Lower lobe of right lung (tissue), 2 donors: Measurements from ENCODE around the gene MYO10. TPM values are rescaled to one million over a fixed set of nuclear protein-coding genes. Genes with fewer than 3 reads are reported as not detected.
A peak's percentile ranks its signal among the peaks of the same experiment; 100 is the strongest.

Source experiments
- ATAC-seq, 2 donors: fragments of 200-7000 bp; cut with Tn5 transposase; one replicate each; pipeline ENCODE4 v1.9.1; 2020 to 2022; ENCODE audit warnings: mild to moderate bottlenecking in 2 of 2, moderate library complexity in 2 of 2
- DNase-seq: peaks from one replicate; pipeline ENCODE4 v3.0.0-alpha.2; 2020
- H3K27ac ChIP-seq: fragments of 200-600 bp; one replicate; pipeline ENCODE4 v1.8.0; 2022
- H3K27me3 ChIP-seq: fragments of 200-600 bp; one replicate; pipeline ENCODE4 v1.8.0; 2022; ENCODE audit warnings: low read depth
- H3K36me3 ChIP-seq: fragments of 200-600 bp; one replicate; pipeline ENCODE4 v1.8.0; 2022; ENCODE audit warnings: mild to moderate bottlenecking
- H3K4me1 ChIP-seq: fragments of 200-600 bp; one replicate; pipeline ENCODE4 v1.8.0; 2022
- H3K4me3 ChIP-seq: fragments of 200-600 bp; one replicate; pipeline ENCODE4 v1.8.0; 2022; ENCODE audit warnings: mild to moderate bottlenecking
- H3K9me3 ChIP-seq: fragments of 200-600 bp; one replicate; pipeline ENCODE4 v1.8.0; 2022
- CTCF ChIP-seq: fragments of 200-600 bp; IDR thresholded peaks from one replicate; pipeline ENCODE4 v1.8.0; 2022; ENCODE audit warnings: antibody characterized with exemption, mild to moderate bottlenecking
- intact Hi-C: fragments of 100-400 bp; cut with DNase I; formaldehyde crosslinking; loops from one replicate; pipeline ENCODE4 v1.11.0; 2022
- total RNA-seq: library from RNA; stranded (reverse); fragmentation: NEBNext Ultra II Directional; extraction: Animal tissue kit (Norgen Biotek cat#: 25700); gene quantifications from one replicate; pipeline ENCODE4 v1.2.1, GENCODE V29; 2021
- donor health status: DM: no; HTN: yes; CAD: no; lungs with severe emphysema.

Gene MYO10
- total RNA-seq, 1 donor from 2014 or later: 51.5 TPM

- intact Hi-C loops: no loop called here
- ATAC-seq (no peak), DNase-seq (no peak)
- Histone ChIP-seq H3K9me3 (no peaks in the 10 kb centered on the region), H3K36me3 (no peaks in the 10 kb centered on the region), H3K27ac (no peak overlapping the region), H3K27me3 (no peaks in the 10 kb centered on the region), H3K4me1 (peaks cover 16% of the 10 kb centered on the region), H3K4me3 (no peak overlapping the region)
- no peak for TF ChIP-seq CTCF
Measured at GRCh38 chr5:16619136-16619535, 317.0 kb downstream of the MYO10 start.

GRCh38 chr5:16618138-16618897 lies 317.8 kb downstream of the MYO10 start:
- H3K27ac ChIP-seq: no peak overlapping the region
- no peaks in the 10 kb centered on the region for H3K27me3 ChIP-seq
- intact Hi-C loops: no loop called here
- no peak for TF ChIP-seq CTCF
- H3K36me3 ChIP-seq: no peaks in the 10 kb centered on the region
- no peaks in the 10 kb centered on the region for H3K9me3 ChIP-seq
- DNase-seq: no peak
- peaks cover 16% of the 10 kb centered on the region for H3K4me1 ChIP-seq
- ATAC-seq: no peak
- no peak overlapping the region for H3K4me3 ChIP-seq

- H3K4me1 ChIP-seq: peaks cover 16% of the 10 kb centered on the region
- peak overlapping the region; percentile 53 for H3K27ac ChIP-seq
- no peaks in the 10 kb centered on the region for H3K36me3 ChIP-seq
- peak overlapping the region; percentile 71 for H3K4me3 ChIP-seq
- no peaks in the 10 kb centered on the region for H3K27me3 ChIP-seq
- DNase-seq (no peak), ATAC-seq (peak in 1 of 2 donors; percentile 7)
- TF ChIP-seq CTCF: no peak
- no peaks in the 10 kb centered on the region for H3K9me3 ChIP-seq
- intact Hi-C loops: no loop called here
Measured at GRCh38 chr5:16617274-16617968, 318.7 kb downstream of the MYO10 start.

GRCh38 chr5:16616536-16617273 lies 319.4 kb downstream of the MYO10 start, which contains the start of gene RETREG1:
TSS of gene RETREG1 (minus strand) at chr5:16616997. CDS start at chr5:16616971, 26 bp downstream.
- H3K27ac ChIP-seq: peak within 1 kb of the TSS; percentile 53
- no peak for TF ChIP-seq CTCF
- peaks cover 16% of the 10 kb centered on the region for H3K4me1 ChIP-seq
- no peaks in the 10 kb centered on the region for H3K9me3 ChIP-seq
- no peaks in the 10 kb centered on the region for H3K27me3 ChIP-seq
- ATAC-seq (peak; percentile 94), DNase-seq (peak; percentile 82)
- peak within 1 kb of the TSS; percentile 71 for H3K4me3 ChIP-seq
- H3K36me3 ChIP-seq: no peaks in the 10 kb centered on the region
- intact Hi-C loops: no loop called here

- TF ChIP-seq CTCF: no peak
- peak overlapping the region; percentile 48 for H3K27ac ChIP-seq
- intact Hi-C loops: no loop called here
- H3K36me3 ChIP-seq: no peaks in the 10 kb centered on the region
- no peaks in the 10 kb centered on the region for H3K27me3 ChIP-seq
- peak overlapping the region; percentile 71 for H3K4me3 ChIP-seq
- ATAC-seq (peak; percentile 5 to 22), DNase-seq (no peak)
- peaks cover 16% of the 10 kb centered on the region for H3K4me1 ChIP-seq
- no peaks in the 10 kb centered on the region for H3K9me3 ChIP-seq
Measured at GRCh38 chr5:16615741-16616535, 320.1 kb downstream of the MYO10 start.
